Ovary (tissue), 9 donors: Measurements from ENCODE around the gene DEPDC4. TPM values are rescaled to one million over a fixed set of nuclear protein-coding genes. Genes with fewer than 3 reads are reported as not detected.

Experiments
- DNase-seq, 5 donors: peaks; one replicate each; pipeline ENCODE4 v3.0.0-alpha.2; 2019 to 2020
- H3K27ac ChIP-seq, 2 donors: fragments of 200-600 bp; one replicate each; pipeline versions ENCODE4 v1.5.1 to v1.8.0; 2019 to 2022
- H3K27me3 ChIP-seq: fragments of 200-600 bp; one replicate; pipeline ENCODE4 v1.8.0; 2022
- H3K36me3 ChIP-seq: fragments of 200-600 bp; sonication (generic); one replicate; pipeline ENCODE4 v1.5.1; 2019
- H3K4me1 ChIP-seq: one replicate; pipeline ENCODE4 v1.8.1; 2013; ENCODE audit warnings: mild to moderate bottlenecking, moderate library complexity; ENCODE audit not compliant: insufficient read depth
- H3K4me3 ChIP-seq: fragments of 200-600 bp; sonication (generic); one replicate; pipeline ENCODE4 v1.5.1; 2017
- H3K9me3 ChIP-seq, 2 donors: fragments of 200-600 bp in 1 of 2; sonication (generic) in 1 of 2; one replicate each; pipeline versions ENCODE4 v1.5.1 to v1.8.1; 2013 to 2019; ENCODE audit warnings: mild to moderate bottlenecking in 1 of 2, moderate library complexity in 1 of 2
- CTCF ChIP-seq, 3 donors: fragments of 450-650 bp in 2 of 3; fragments of 200-600 bp in 1 of 3; IDR thresholded peaks; one replicate each; pipeline versions ENCODE4 v1.5.1 to v1.8.0; 2016 to 2022; ENCODE audit warnings: antibody characterized with exemption in 3 of 3, mild to moderate bottlenecking in 1 of 3
- EP300 ChIP-seq: sonication (generic); formaldehyde crosslinking; IDR thresholded peaks from one replicate; pipeline ENCODE4 v1.6.1; 2017; ENCODE audit warnings: antibody characterized with exemption
- POLR2A ChIP-seq: fragments of 450-650 bp; IDR thresholded peaks from one replicate; pipeline ENCODE4 v1.6.1; 2017; ENCODE audit warnings: antibody characterized with exemption, mild to moderate bottlenecking, moderate library complexity
- WGBS, 3 donors: extraction: QIAGEN DNeasy Blood & Tissue Kit in 1 of 3; methylation state at CpG; one replicate each; pipeline versions ENCODE4 v1.1.5 to v1.1.7; 2013 to 2017; 5-methylcytosine and 5-hydroxymethylcytosine counted together
- intact Hi-C, 4 donors: fragments of 100-400 bp; cut with DNase I; formaldehyde crosslinking; loops; one replicate each; pipeline versions ENCODE4 v1.11.0 to v1.15.1; 2022 to 2023
- polyA plus RNA-seq, 2 donors: library from polyadenylated mRNA; stranded (reverse); fragments of 200-250 nt in 1 of 2; fragments of 350-450 nt in 1 of 2; fragmentation: Illumina TruSeq in 1 of 2; extraction: RNeasy Lipid Tissue Mini Kit (QIAGEN cat#74804) in 1 of 2; gene quantifications; one replicate each; pipeline ENCODE4 v1.2.3, GENCODE V29; 2013 to 2014
- total RNA-seq, 7 donors: library from RNA; depleted of rRNA in 2 of 7; stranded (reverse); fragments of >200 nt in 2 of 7; fragmentation: NEBNext Ultra II Directional in 3 of 7; extraction: Animal tissue kit (Norgen Biotek cat#: 25700) in 3 of 7; gene quantifications; one replicate each; pipeline versions ENCODE4 v1.1.0 to v1.2.4, GENCODE V29; 2016 to 2023
- donor health status: DM: no; HTN: no; CAD: no; lungs with moderate emphysema.
- donor health status: DM: no; HTN: no; CAD: no.
- donor health status: Bipolar disorder and iron deficiency.
- donor health status: DM: yes; HTN: yes; CAD: no.
- donor health status: DM: no; HTN: no; CAD: no.
- donor health status: DM: yes; HTN: yes; CAD: no.

The DEPDC4 gene
- total and polyA plus RNA-seq, 9 donors = 0.24 to 2.6 (median 0.99) TPM; not detected in 1

GRCh38 chr12:100273782-100274181 is 6.9 kb upstream of the DEPDC4 start:
- Histone ChIP-seq H3K4me3 (no peak overlapping the region), H3K27ac (no peak overlapping the region), H3K36me3 (no peaks in the 10 kb centered on the region), H3K9me3 (no peaks in the 10 kb centered on the region), H3K27me3 (no peaks in the 10 kb centered on the region), H3K4me1 (peaks cover 2% of the 10 kb centered on the region)
- TF ChIP-seq POLR2A (no peak), EP300 (no peak), CTCF (IDR thresholded peaks at IDR 0.05) (no peak)
- no peak for DNase-seq
- intact Hi-C loops = no loop called here
- WGBS, 3 donors = 26 to 45% (median 27%) methylated on average over 4 of the region's 4 CpGs

GRCh38 chr12:100268835-100269564 is 2.1 kb upstream of the DEPDC4 start:
- no peaks in the 10 kb centered on the region for H3K9me3 ChIP-seq
- H3K27ac ChIP-seq = no peak overlapping the region
- peaks cover 3% of the 10 kb centered on the region for H3K4me1 ChIP-seq
- H3K27me3 ChIP-seq = no peaks in the 10 kb centered on the region
- WGBS, 3 donors = 66 to 73% (median 68%) methylated on average over 5 of the region's 5 CpGs
- no peaks in the 10 kb centered on the region for H3K36me3 ChIP-seq
- intact Hi-C loops = no loop called here
- TF ChIP-seq CTCF (IDR thresholded peaks at IDR 0.05) = no peak
- TF ChIP-seq EP300 = no peak
- no peak for TF ChIP-seq POLR2A
- no peak overlapping the region for H3K4me3 ChIP-seq
- no peak for DNase-seq

GRCh38 chr12:100267603-100268281 is 863 bp upstream of the DEPDC4 start:
- intact Hi-C loops = no loop called here
- 0 to 1% (median 1%) methylated on average over 31 to 33 of the region's 33 CpGs for WGBS, 3 donors
- Histone ChIP-seq H3K27ac (peak overlapping the region; percentile 71 to 93), H3K4me3 (peak overlapping the region; percentile 80), H3K36me3 (no peaks in the 10 kb centered on the region), H3K27me3 (no peaks in the 10 kb centered on the region), H3K9me3 (no peaks in the 10 kb centered on the region), H3K4me1 (peaks cover 3% of the 10 kb centered on the region)
- TF ChIP-seq EP300 (no peak), POLR2A (no peak), CTCF (IDR thresholded peaks at IDR 0.05) (no peak)
- DNase-seq = no peak

GRCh38 chr12:100266585-100266834 is 369 bp downstream of the DEPDC4 start:
- DNase-seq = peak in 1 of 5 donors; percentile 97
- peaks cover 3% of the 10 kb centered on the region for H3K4me1 ChIP-seq
- peak overlapping the region in 1 of 2 donors; percentile 93 for H3K27ac ChIP-seq
- H3K36me3 ChIP-seq = no peaks in the 10 kb centered on the region
- TF ChIP-seq POLR2A (no peak), CTCF (IDR thresholded peaks at IDR 0.05) (no peak), EP300 (no peak)
- H3K27me3 ChIP-seq = no peaks in the 10 kb centered on the region
- H3K4me3 ChIP-seq = peak overlapping the region; percentile 80
- 0 to 1% (median 0%) methylated on average over 6 of the region's 6 CpGs for WGBS, 3 donors
- no peaks in the 10 kb centered on the region for H3K9me3 ChIP-seq
- intact Hi-C loops = no loop called here
